WTC11 (cell line): ENCODE data around the gene TMEM116. TPM values are rescaled to one million over a fixed set of nuclear protein-coding genes. Genes with fewer than 3 reads are reported as not detected.

ENCODE experiments used
- ATAC-seq: fragments of 200-7000 bp; cut with Tn5 transposase; 2 replicates; pipeline ENCODE4 v1.10.0; 2021; ENCODE audit warnings: mild to moderate bottlenecking, moderate library complexity
- CTCF ChIA-PET: fragments of 300-600 bp; sonication (Branson Sonifier 250); formaldehyde crosslinking; loops from one replicate; lab custom pipeline; 2021; ENCODE audit warnings: antibody characterized with exemption; lab: Charles Lee
- POLR2A ChIA-PET: fragments of 350-600 bp; sonication (Branson Sonifier 250); formaldehyde crosslinking; loops from one replicate; lab custom pipeline; 2021; ENCODE audit warnings: antibody characterized with exemption; lab: Charles Lee
- DNase-seq: peaks from one replicate; pipeline ENCODE4 v3.0.0; 2021; ENCODE audit warnings: low spot score
- H3K27ac Mint-ChIP-seq: 2 replicates; pipeline ENCODE4 v1.8.0; 2021; ENCODE audit warnings: mixed read lengths
- H3K27me3 Mint-ChIP-seq: 2 replicates; pipeline ENCODE4 v1.8.0; 2021; ENCODE audit warnings: low read depth, mild to moderate bottlenecking, moderate library complexity, mixed read lengths
- H3K36me3 Mint-ChIP-seq: 2 replicates; pipeline ENCODE4 v1.8.0; 2021; ENCODE audit warnings: mixed read lengths
- H3K4me1 Mint-ChIP-seq: 2 replicates; pipeline ENCODE4 v1.8.0; 2022; ENCODE audit warnings: mixed read lengths
- H3K4me3 Mint-ChIP-seq: 2 replicates; pipeline ENCODE4 v1.8.0; 2021; ENCODE audit warnings: mild to moderate bottlenecking, moderate library complexity, mixed read lengths
- H3K9me3 Mint-ChIP-seq: 2 replicates; pipeline ENCODE4 v1.8.0; 2021; ENCODE audit warnings: mixed read lengths
- AR ChIP-seq: fragments of 250-450 bp; sonication (Bioruptor Pico); IDR thresholded peaks from 2 replicates; pipeline ENCODE4 v1.9.0; 2021; ENCODE audit warnings: mild to moderate bottlenecking
- GRHL2 ChIP-seq: fragments of 250-450 bp; sonication (Bioruptor Pico); IDR thresholded peaks from 2 replicates; pipeline ENCODE4 v1.8.0; 2022; ENCODE audit warnings: mild to moderate bottlenecking, moderate library complexity; ENCODE audit not compliant: insufficient replicate concordance, severe bottlenecking
- PRDM15 ChIP-seq: sonication (generic); formaldehyde crosslinking; IDR thresholded peaks from 2 replicates; pipeline ENCODE4 v1.8.0; 2022; ENCODE audit warnings: missing genetic modification reagents
- PREB ChIP-seq: sonication (generic); formaldehyde crosslinking; IDR thresholded peaks from 2 replicates; pipeline ENCODE4 v1.8.1; 2022; ENCODE audit warnings: mild to moderate bottlenecking, missing genetic modification reagents, moderate library complexity, borderline replicate concordance
- PRRX2 ChIP-seq: fragments of 250-450 bp; sonication (Bioruptor Pico); IDR thresholded peaks from 2 replicates; pipeline ENCODE4 v1.8.0; 2021; ENCODE audit warnings: mild to moderate bottlenecking
- RORB ChIP-seq: fragments of 250-450 bp; sonication (Bioruptor Pico); IDR thresholded peaks from 2 replicates; pipeline ENCODE4 v1.9.0; 2021; ENCODE audit warnings: mild to moderate bottlenecking
- ZBTB43 ChIP-seq: sonication (generic); formaldehyde crosslinking; IDR thresholded peaks from 2 replicates; pipeline ENCODE4 v1.8.1; 2023; ENCODE audit warnings: mild to moderate bottlenecking, missing genetic modification reagents
- ZNF219 ChIP-seq: sonication (generic); formaldehyde crosslinking; IDR thresholded peaks from 2 replicates; pipeline ENCODE4 v1.8.0; 2023; ENCODE audit warnings: missing genetic modification reagents, mild to moderate bottlenecking, borderline replicate concordance
- ZNF317 ChIP-seq: sonication (generic); formaldehyde crosslinking; IDR thresholded peaks from 2 replicates; pipeline ENCODE4 v1.8.1; 2023; ENCODE audit warnings: low read depth, mild to moderate bottlenecking, moderate library complexity, missing genetic modification reagents, borderline replicate concordance
- ZNF425 ChIP-seq: fragments of 250-450 bp; sonication (Bioruptor Pico); conservative IDR thresholded peaks from 2 replicates; pipeline ENCODE4 v1.9.0; 2021; ENCODE audit warnings: mild to moderate bottlenecking
- ZNF512 ChIP-seq: sonication (generic); formaldehyde crosslinking; IDR thresholded peaks from 2 replicates; pipeline ENCODE4 v1.8.1; 2022; ENCODE audit warnings: missing genetic modification reagents, borderline replicate concordance
- total RNA-seq: library from RNA; stranded (reverse); gene quantifications from 3 replicates; pipeline ENCODE4 v1.2.3, GENCODE V29; 2021

TMEM116 gene
- total RNA-seq, 1 experiment from 2014 or later, result 7.8 TPM

GRCh38 chr12:111905502-111905901 lies 107.5 kb downstream of the TMEM116 start (continued):
- no peak for TF ChIP-seq PRRX2
- TF ChIP-seq ZNF425 (CRISPR knock-in tag), result no peak
- TF ChIP-seq ZBTB43 (CRISPR knock-in tag), result no peak
- TF ChIP-seq ZNF512, result no peak
- no peak for TF ChIP-seq ZNF219 (CRISPR knock-in tag)
- no peak for TF ChIP-seq PREB (CRISPR knock-in tag)
- TF ChIP-seq AR (CRISPR knock-in tag), result no peak
- no peak for TF ChIP-seq GRHL2 (CRISPR knock-in tag)

GRCh38 chr12:111904446-111904975 lies 108.5 kb downstream of the TMEM116 start:
- POLR2A ChIA-PET, result interaction anchor here (0.7 to 0.8 kb wide), 2 partner anchors 92 to 107 kb away, joined by 3 read pairs; no protein-coding TSS in a partner anchor
- peaks cover 7% of the 10 kb centered on the region for H3K36me3 Mint-ChIP-seq
- peak; percentile 15; the same call in 1 of the 2 replicates for ATAC-seq
- TF ChIP-seq PRDM15 (CRISPR knock-in tag) (no peak), RORB (no peak), ZNF317 (CRISPR knock-in tag) (no peak), PRRX2 (no peak)
- TF ChIP-seq, all 79 proteins: peak for 0
- H3K27ac Mint-ChIP-seq, result 0 out of 2 replicates have a peak overlapping the region, but pooled peaks have one; percentile 19
- H3K4me1 Mint-ChIP-seq, result no peaks in the 10 kb centered on the region
- peaks cover 2% of the 10 kb centered on the region; the same call in 1 of the 2 replicates for H3K27me3 Mint-ChIP-seq
- no peak overlapping the region for H3K4me3 Mint-ChIP-seq
- no peak for DNase-seq
- CTCF ChIA-PET, result interaction anchor here (0.6 to 1.5 kb wide), 7 partner anchors 23 to 294 kb away, joined by 3 to 4 read pairs (median 3); partner anchors contain the start of genes ERP29 and TMEM116
- peaks cover 33% of the 10 kb centered on the region for H3K9me3 Mint-ChIP-seq
